Measurements from ENCODE around the gene ARHGEF7. TPM values are rescaled to one million over a fixed set of nuclear protein-coding genes. Genes with fewer than 3 reads are reported as not detected.

Gene ARHGEF7
- total and polyA plus RNA-seq, 5 donors, result 21.3 to 43.9 (median 35.3) TPM

- H3K27ac ChIP-seq (ENCODE audit: low read length), result no peak overlapping the region
- intact Hi-C loops (cut with DNase I), result no loop called here
- no peak overlapping the region for H3K4me3 ChIP-seq (ENCODE audit: low read length)
- no peaks in the 10 kb centered on the region for H3K4me1 ChIP-seq (ENCODE audit: control insufficient read depth, insufficient read depth, low read length)
- H3K27me3 ChIP-seq (ENCODE audit: control insufficient read depth, insufficient read depth), result no peaks in the 10 kb centered on the region
- H3K9me3 ChIP-seq (ENCODE audit: control insufficient read depth, low read length), result no peaks in the 10 kb centered on the region
- 87% methylated on average over 9 of the region's 9 CpGs for WGBS
- DNase-seq, result peak in 1 of 3 donors; percentile 35
- ATAC-seq, result no peak
These were observed 24.3 kb downstream of the ARHGEF7 start for GRCh38 chr13:111139452-111139851.

- ATAC-seq (no peak), DNase-seq (peak in 1 of 3 donors; percentile 23)
- H3K27me3 ChIP-seq (ENCODE audit: control insufficient read depth, insufficient read depth), result no peaks in the 10 kb centered on the region
- no peaks in the 10 kb centered on the region for H3K4me1 ChIP-seq (ENCODE audit: control insufficient read depth, insufficient read depth, low read length)
- intact Hi-C loops (cut with DNase I), result no loop called here
- no peak overlapping the region for H3K27ac ChIP-seq (ENCODE audit: low read length)
- H3K4me3 ChIP-seq (ENCODE audit: low read length), result no peak overlapping the region
- 72% methylated on average over 9 of the region's 9 CpGs for WGBS
- no peaks in the 10 kb centered on the region for H3K9me3 ChIP-seq (ENCODE audit: control insufficient read depth, low read length)
These were observed 24.9 kb downstream of the ARHGEF7 start for GRCh38 chr13:111139873-111140561.

GRCh38 chr13:111140562-111141105 is 25.5 kb downstream of the ARHGEF7 start:
- Histone ChIP-seq H3K9me3 (ENCODE audit: control insufficient read depth, low read length) (no peaks in the 10 kb centered on the region), H3K4me3 (ENCODE audit: low read length) (no peak overlapping the region), H3K27ac (ENCODE audit: low read length) (no peak overlapping the region), H3K27me3 (ENCODE audit: control insufficient read depth, insufficient read depth) (no peaks in the 10 kb centered on the region), H3K4me1 (ENCODE audit: control insufficient read depth, insufficient read depth, low read length) (no peaks in the 10 kb centered on the region)
- whole genome bisulfite sequencing, result 92% methylated on average over 6 of the region's 6 CpGs
- ATAC-seq, result no peak
- intact Hi-C loops (cut with DNase I), result no loop called here
- DNase-seq, result no peak

GRCh38 chr13:111142472-111142871 is 27.4 kb downstream of the ARHGEF7 start:
- H3K9me3 ChIP-seq (ENCODE audit: control insufficient read depth, low read length), result no peaks in the 10 kb centered on the region
- WGBS, result 81% methylated on average over 1 of the region's 1 CpG
- H3K4me3 ChIP-seq (ENCODE audit: low read length), result no peak overlapping the region
- H3K4me1 ChIP-seq (ENCODE audit: control insufficient read depth, insufficient read depth, low read length), result no peaks in the 10 kb centered on the region
- ATAC-seq, result peak in 1 of 2 donors; percentile 41
- no peak overlapping the region for H3K27ac ChIP-seq (ENCODE audit: low read length)
- DNase-seq, result no peak
- intact Hi-C loops (cut with DNase I), result no loop called here
- no peaks in the 10 kb centered on the region for H3K27me3 ChIP-seq (ENCODE audit: control insufficient read depth, insufficient read depth)

GRCh38 chr13:111143865-111144540 is 28.9 kb downstream of the ARHGEF7 start:
- Histone ChIP-seq H3K27ac (ENCODE audit: low read length) (no peak overlapping the region), H3K4me1 (ENCODE audit: control insufficient read depth, insufficient read depth, low read length) (no peaks in the 10 kb centered on the region), H3K9me3 (ENCODE audit: control insufficient read depth, low read length) (no peaks in the 10 kb centered on the region), H3K27me3 (ENCODE audit: control insufficient read depth, insufficient read depth) (no peaks in the 10 kb centered on the region), H3K4me3 (ENCODE audit: low read length) (no peak overlapping the region)
- 56% methylated on average over 3 of the region's 3 CpGs for whole genome bisulfite sequencing
- ATAC-seq (peak; percentile 10 to 50), DNase-seq (no peak)
- intact Hi-C loops (cut with DNase I), result no loop called here

- ATAC-seq, result no peak
- no peaks in the 10 kb centered on the region for H3K9me3 ChIP-seq (ENCODE audit: control insufficient read depth, low read length)
- H3K27me3 ChIP-seq (ENCODE audit: control insufficient read depth, insufficient read depth), result no peaks in the 10 kb centered on the region
- no peak for DNase-seq
- no peaks in the 10 kb centered on the region for H3K4me1 ChIP-seq (ENCODE audit: control insufficient read depth, insufficient read depth, low read length)
- no peak overlapping the region for H3K4me3 ChIP-seq (ENCODE audit: low read length)
- 61% methylated on average over 7 of the region's 7 CpGs for WGBS
- H3K27ac ChIP-seq (ENCODE audit: low read length), result no peak overlapping the region
- intact Hi-C loops (cut with DNase I), result no loop called here
These were observed 30.0 kb downstream of the ARHGEF7 start for GRCh38 chr13:111145071-111145470.

GRCh38 chr13:111145506-111145905 is 30.4 kb downstream of the ARHGEF7 start:
- DNase-seq (no peak), ATAC-seq (peak in 1 of 2 donors; percentile 18)
- H3K4me1 ChIP-seq (ENCODE audit: control insufficient read depth, insufficient read depth, low read length), result no peaks in the 10 kb centered on the region
- no peaks in the 10 kb centered on the region for H3K27me3 ChIP-seq (ENCODE audit: control insufficient read depth, insufficient read depth)
- intact Hi-C loops (cut with DNase I), result no loop called here
- no peak overlapping the region for H3K4me3 ChIP-seq (ENCODE audit: low read length)
- H3K27ac ChIP-seq (ENCODE audit: low read length), result no peak overlapping the region
- no peaks in the 10 kb centered on the region for H3K9me3 ChIP-seq (ENCODE audit: control insufficient read depth, low read length)
- 87% methylated on average over 7 of the region's 7 CpGs for WGBS

GRCh38 chr13:111152844-111153243 is 37.7 kb downstream of the ARHGEF7 start:
- 9% methylated on average over 11 of the region's 11 CpGs for WGBS
- H3K27ac ChIP-seq (ENCODE audit: low read length), result peak overlapping the region; percentile 97
- ATAC-seq (no peak), DNase-seq (peak in 1 of 3 donors; percentile 30)
- no peaks in the 10 kb centered on the region for H3K27me3 ChIP-seq (ENCODE audit: control insufficient read depth, insufficient read depth)
- intact Hi-C loops (cut with DNase I), result loop anchor here in 3 of 4 donors (5.0 to 10.0 kb wide), 5 partner anchors 49 to 238 kb away; partner anchors contain the start of gene ANKRD10 (in 1 of the 3)
- H3K4me1 ChIP-seq (ENCODE audit: control insufficient read depth, insufficient read depth, low read length), result no peaks in the 10 kb centered on the region
- H3K4me3 ChIP-seq (ENCODE audit: low read length), result peak overlapping the region; percentile 82
- no peaks in the 10 kb centered on the region for H3K9me3 ChIP-seq (ENCODE audit: control insufficient read depth, low read length)

GRCh38 chr13:111153279-111153976 is 38.3 kb downstream of the ARHGEF7 start:
- no peaks in the 10 kb centered on the region for H3K9me3 ChIP-seq (ENCODE audit: control insufficient read depth, low read length)
- peak overlapping the region; percentile 82 for H3K4me3 ChIP-seq (ENCODE audit: low read length)
- WGBS, result under 1% methylated on average over 84 of the region's 84 CpGs
- H3K27ac ChIP-seq (ENCODE audit: low read length), result peak overlapping the region; percentile 97
- peak; percentile 92 to 98 (median 97) for DNase-seq
- no peaks in the 10 kb centered on the region for H3K4me1 ChIP-seq (ENCODE audit: control insufficient read depth, insufficient read depth, low read length)
- intact Hi-C loops (cut with DNase I), result loop anchor here in 3 of 4 donors (5.0 to 10.0 kb wide), 5 partner anchors 49 to 239 kb away; partner anchors contain the start of gene ANKRD10 (in 1 of the 3)
- peak; percentile 99 for ATAC-seq
- H3K27me3 ChIP-seq (ENCODE audit: control insufficient read depth, insufficient read depth), result no peaks in the 10 kb centered on the region

- Histone ChIP-seq H3K27me3 (ENCODE audit: control insufficient read depth, insufficient read depth) (no peaks in the 10 kb centered on the region), H3K4me1 (ENCODE audit: control insufficient read depth, insufficient read depth, low read length) (no peaks in the 10 kb centered on the region), H3K9me3 (ENCODE audit: control insufficient read depth, low read length) (no peaks in the 10 kb centered on the region), H3K27ac (ENCODE audit: low read length) (peak overlapping the region; percentile 97), H3K4me3 (ENCODE audit: low read length) (peak overlapping the region; percentile 82)
- ATAC-seq, result peak; percentile 58 to 72
- no peak for DNase-seq
- intact Hi-C loops (cut with DNase I), result loop anchor here in 3 of 4 donors (5.0 to 10.0 kb wide), 5 partner anchors 48 to 239 kb away; partner anchors contain the start of gene ANKRD10 (in 1 of the 3)
- WGBS, result under 1% methylated on average over 31 of the region's 31 CpGs
These were observed 38.8 kb downstream of the ARHGEF7 start for GRCh38 chr13:111153977-111154332.

Measured in right cardiac atrium (tissue), 5 donors.